ENCODE measurements around the gene TPSB2.

DNA sequence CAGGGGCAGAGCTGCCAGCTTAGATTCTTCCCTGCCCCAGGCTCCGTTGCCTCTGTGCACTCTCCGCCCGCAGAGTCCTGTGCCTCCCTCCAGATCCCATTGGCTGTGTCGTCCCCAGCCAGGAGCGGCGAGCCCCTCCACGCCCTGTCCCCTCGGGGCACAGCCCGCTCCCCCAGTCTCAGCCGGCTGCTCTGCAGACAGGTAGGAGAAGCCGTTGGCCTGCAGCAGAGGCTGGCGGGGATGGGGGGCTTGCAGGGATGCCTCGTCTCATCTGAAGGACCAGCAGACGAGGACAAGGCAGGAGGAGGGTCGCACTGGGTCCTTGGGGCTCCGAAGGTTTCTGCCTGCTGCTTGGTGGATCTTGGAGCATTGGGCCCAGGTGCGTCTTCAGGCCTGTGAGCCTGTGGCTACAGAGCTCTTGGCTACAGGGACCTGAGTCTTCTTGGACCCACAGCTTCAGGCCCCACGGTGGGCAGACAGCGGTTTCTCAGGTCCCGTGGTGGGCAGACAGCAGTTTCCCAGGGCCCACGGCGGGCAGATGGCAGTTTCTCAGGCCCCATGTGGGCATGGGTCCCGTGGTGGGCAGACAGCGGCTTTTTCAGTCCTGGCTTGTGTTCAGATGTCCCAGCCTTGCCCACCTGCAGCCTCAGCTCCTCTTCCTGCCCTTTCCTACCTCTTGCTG lies 10.9 kb downstream of the TPSB2 start:
- TF ChIP-seq, protein P1, sequence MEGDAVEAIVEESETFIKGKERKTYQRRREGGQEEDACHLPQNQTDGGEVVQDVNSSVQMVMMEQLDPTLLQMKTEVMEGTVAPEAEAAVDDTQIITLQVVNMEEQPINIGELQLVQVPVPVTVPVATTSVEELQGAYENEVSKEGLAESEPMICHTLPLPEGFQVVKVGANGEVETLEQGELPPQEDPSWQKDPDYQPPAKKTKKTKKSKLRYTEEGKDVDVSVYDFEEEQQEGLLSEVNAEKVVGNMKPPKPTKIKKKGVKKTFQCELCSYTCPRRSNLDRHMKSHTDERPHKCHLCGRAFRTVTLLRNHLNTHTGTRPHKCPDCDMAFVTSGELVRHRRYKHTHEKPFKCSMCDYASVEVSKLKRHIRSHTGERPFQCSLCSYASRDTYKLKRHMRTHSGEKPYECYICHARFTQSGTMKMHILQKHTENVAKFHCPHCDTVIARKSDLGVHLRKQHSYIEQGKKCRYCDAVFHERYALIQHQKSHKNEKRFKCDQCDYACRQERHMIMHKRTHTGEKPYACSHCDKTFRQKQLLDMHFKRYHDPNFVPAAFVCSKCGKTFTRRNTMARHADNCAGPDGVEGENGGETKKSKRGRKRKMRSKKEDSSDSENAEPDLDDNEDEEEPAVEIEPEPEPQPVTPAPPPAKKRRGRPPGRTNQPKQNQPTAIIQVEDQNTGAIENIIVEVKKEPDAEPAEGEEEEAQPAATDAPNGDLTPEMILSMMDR (optimal IDR thresholded peaks at IDR 0.05 in 1 of 3, IDR thresholded peaks at IDR 0.05 in 1 of 3, conservative IDR thresholded peaks at IDR 0.05 in 1 of 3; ENCODE audit: extremely low read depth in 1 of 3, insufficient read depth in 2 of 3, low read length in 3 of 3), result no peak
- no peak for TF ChIP-seq EZH2 (IDR thresholded peaks at IDR 0.05; ENCODE audit: low read length)

Measured in keratinocyte (primary cell).